ENCODE results near the gene LRRC56.

Gene LRRC56

DNA sequence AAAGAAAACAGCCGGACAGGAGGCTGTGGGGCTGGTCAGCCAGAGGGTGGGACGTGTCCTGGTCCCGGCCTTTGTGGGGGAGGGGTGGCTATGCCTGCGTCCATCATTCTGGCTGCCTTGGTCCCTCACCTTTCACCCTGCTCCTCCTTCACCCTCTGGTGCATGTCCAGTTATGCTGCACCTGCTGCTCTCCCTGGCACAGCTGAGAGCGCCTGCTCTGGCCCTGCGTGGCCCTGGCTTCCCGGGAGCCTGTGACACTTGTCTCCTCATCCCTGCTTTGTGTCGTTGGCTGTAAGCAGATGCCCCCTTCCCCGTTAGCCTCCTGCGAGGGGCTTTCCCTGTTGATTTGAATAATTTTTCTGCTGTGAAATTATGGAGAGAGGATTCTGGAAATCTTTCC is 55.6 kb downstream of the LRRC56 start:
- in situ Hi-C loops (cut with MboI; ENCODE audit: low sequenced_read_pairs): no loop called here

DNA sequence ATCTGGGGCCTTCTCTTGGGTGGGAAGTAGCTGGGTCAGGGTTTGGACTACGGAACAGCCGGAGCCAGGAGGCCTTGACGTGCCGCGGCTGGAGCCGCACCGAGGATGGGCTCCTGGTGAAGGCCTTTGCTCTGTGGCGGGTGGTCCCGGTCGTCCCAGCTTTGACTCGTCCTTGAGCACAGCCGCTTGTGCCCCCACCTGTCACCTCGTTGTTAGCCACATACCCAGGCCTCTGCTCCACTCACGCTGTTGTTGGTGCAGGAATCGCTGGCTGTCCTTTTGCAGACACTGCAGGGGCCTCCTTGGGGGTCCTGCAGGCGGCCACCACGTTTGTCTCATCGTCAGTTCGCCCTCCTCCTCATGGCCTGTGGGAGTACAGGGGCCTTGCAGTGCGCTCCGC is 56.0 kb downstream of the LRRC56 start:
- in situ Hi-C loops (cut with MboI; ENCODE audit: low sequenced_read_pairs): no loop called here

- in situ Hi-C loops (cut with MboI; ENCODE audit: low sequenced_read_pairs): no loop called here
These were observed 58.1 kb downstream of the LRRC56 start for GRCh38 chr11:595400-595799.

DNA sequence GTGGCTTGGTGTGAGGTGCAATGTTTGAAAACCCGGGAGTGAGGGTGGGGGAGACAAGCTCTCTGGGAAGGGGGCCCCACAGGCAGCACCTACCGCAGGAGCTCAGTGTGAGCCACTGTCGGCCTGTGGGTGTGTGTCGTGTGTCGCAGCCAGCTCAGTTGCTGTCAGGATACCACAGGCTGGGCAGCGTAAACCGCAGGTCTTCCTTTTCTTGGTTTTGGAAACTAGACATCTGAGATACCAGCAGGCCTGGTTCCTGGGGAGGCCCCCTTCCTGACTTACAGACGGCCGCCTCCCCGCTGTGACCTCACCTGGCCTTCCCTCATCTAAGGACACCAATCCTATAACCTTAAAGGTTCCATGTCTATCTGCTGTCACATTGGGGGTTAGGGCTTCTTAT is 59.0 kb downstream of the LRRC56 start:
- in situ Hi-C loops (cut with MboI; ENCODE audit: low sequenced_read_pairs): no loop called here

DNA sequence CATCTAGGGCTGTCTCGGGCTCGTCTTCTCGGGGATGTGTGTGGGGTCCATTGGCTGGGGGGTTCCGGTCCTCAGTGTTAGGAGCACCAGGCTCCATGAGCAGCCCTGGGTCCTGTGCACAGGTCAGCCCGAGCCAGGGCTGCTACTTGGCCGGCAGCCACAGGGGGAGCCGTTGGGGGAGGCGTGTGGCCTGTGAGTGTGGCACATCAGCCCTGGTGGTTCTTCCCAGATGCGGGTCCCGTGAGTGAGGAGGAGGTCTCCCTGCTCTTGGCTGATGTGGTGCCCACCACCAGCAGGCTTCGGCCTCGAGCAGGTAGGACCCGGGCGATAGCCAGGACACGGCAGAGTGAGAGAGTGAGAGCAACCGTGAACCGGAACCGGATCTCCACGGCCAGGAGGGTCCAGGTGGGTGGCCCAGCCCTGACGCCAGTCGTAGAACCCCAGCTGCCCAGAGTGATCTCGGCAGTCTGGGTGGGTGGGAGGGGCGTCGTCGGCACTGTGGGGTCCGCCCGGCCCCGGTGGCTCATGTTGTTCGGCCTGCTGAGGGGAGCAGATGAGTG is 59.9 kb downstream of the LRRC56 start:
- in situ Hi-C loops (cut with MboI; ENCODE audit: low sequenced_read_pairs): no loop called here

- in situ Hi-C loops (cut with MboI; ENCODE audit: low sequenced_read_pairs): no loop called here
These were observed 60.8 kb downstream of the LRRC56 start for GRCh38 chr11:598005-598680.

DNA sequence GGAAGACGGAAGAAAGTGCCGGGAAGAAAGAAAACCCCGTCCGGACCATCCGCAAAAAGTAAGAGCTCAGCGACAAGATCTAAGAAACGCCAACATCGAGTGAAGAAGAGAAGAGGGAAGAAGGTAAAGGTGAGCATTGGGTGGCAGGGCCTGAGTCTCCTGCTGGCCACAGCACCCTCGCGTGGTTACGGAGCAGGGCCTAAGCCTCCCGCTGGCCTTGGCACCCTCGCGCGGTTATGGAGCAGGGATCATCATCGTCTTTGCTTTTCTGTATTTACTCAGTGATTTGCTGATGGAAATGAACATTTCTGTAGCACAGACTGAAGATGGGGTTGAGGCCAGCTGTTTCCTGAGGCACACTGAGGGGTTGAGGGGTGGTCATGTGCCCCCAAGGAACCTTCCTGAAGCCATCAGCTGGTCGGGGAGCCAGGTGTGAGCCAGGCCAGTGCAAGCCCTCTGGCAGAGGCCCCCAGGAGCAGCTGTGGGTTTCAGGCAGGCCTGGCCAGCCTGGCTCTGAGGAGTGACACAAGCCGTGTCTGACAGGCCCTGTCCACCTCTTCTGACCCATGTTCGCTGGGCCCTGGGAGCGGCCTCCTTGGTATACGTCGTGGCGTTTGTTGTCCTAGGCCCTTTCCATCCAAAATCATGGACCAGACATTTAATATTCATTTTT is 64.4 kb downstream of the LRRC56 start:
- in situ Hi-C loops (cut with MboI; ENCODE audit: low sequenced_read_pairs): no loop called here

GRCh38 chr11:603154-603553 is 65.8 kb downstream of the LRRC56 start:
- in situ Hi-C loops (cut with MboI; ENCODE audit: low sequenced_read_pairs): no loop called here

Measured in HL-60/S4 treated with retinoic acid at 250 ng/mL for 4 days and 3 days (cell line).